NCI-H2107 treated with DMSO at 0.1 percent for 48 hours (cell line): ENCODE results near the gene SLK.

Source experiments
- DNase-seq: peaks from one replicate; lab custom pipeline; 2025; ENCODE audit not compliant: unreplicated experiment; lab: John Stamatoyannopoulos, UW

The SLK gene

GRCh38 chr10:103985726-103986125 is 18.8 kb downstream of the SLK start:
- DNase-seq = no peak

- no peak for DNase-seq
Observed at GRCh38 chr10:103986360-103986759, 19.4 kb downstream of the SLK start.

- DNase-seq = no peak
Observed at GRCh38 chr10:103990121-103990520, 23.2 kb downstream of the SLK start.

GRCh38 chr10:103990531-103990930 is 23.6 kb downstream of the SLK start:
- DNase-seq = no peak

- no peak for DNase-seq
Observed at GRCh38 chr10:103991393-103992128, 24.6 kb downstream of the SLK start.

- no peak for DNase-seq
Observed at GRCh38 chr10:103995134-103995533, 28.2 kb downstream of the SLK start.

GRCh38 chr10:103998805-103999204 is 31.9 kb downstream of the SLK start:
- DNase-seq = no peak

- DNase-seq = no peak
Observed at GRCh38 chr10:104002911-104003310, 36.0 kb downstream of the SLK start.

GRCh38 chr10:104005172-104005863 is 38.4 kb downstream of the SLK start:
- DNase-seq = no peak

- no peak for DNase-seq
Observed at GRCh38 chr10:104011904-104012303, 45.0 kb downstream of the SLK start.

- no peak for DNase-seq
Observed at GRCh38 chr10:104013489-104013888, 46.5 kb downstream of the SLK start.

GRCh38 chr10:104014176-104014575 is 47.2 kb downstream of the SLK start:
- DNase-seq = no peak

- no peak for DNase-seq
Observed at GRCh38 chr10:104016661-104017060, 49.7 kb downstream of the SLK start.

- no peak for DNase-seq
Observed at GRCh38 chr10:104018471-104018870, 51.5 kb downstream of the SLK start.

GRCh38 chr10:104020020-104020419 is 53.1 kb downstream of the SLK start:
- no peak for DNase-seq

- no peak for DNase-seq
Observed at GRCh38 chr10:104021246-104021645, 54.3 kb downstream of the SLK start.

GRCh38 chr10:104022026-104022425 is 55.1 kb downstream of the SLK start:
- no peak for DNase-seq

GRCh38 chr10:104025524-104025923 is 58.6 kb downstream of the SLK start:
- DNase-seq = no peak

- DNase-seq = no peak
Observed at GRCh38 chr10:104026762-104027161, 59.8 kb downstream of the SLK start.

- no peak for DNase-seq
Observed at GRCh38 chr10:104028146-104028545, 61.2 kb downstream of the SLK start.

- DNase-seq = no peak
Observed at GRCh38 chr10:104028823-104029520, 62.0 kb downstream of the SLK start.

GRCh38 chr10:104029521-104029860 is 62.6 kb downstream of the SLK start:
- DNase-seq = no peak
